ENCODE measurements around the gene MYEOV.

DNA sequence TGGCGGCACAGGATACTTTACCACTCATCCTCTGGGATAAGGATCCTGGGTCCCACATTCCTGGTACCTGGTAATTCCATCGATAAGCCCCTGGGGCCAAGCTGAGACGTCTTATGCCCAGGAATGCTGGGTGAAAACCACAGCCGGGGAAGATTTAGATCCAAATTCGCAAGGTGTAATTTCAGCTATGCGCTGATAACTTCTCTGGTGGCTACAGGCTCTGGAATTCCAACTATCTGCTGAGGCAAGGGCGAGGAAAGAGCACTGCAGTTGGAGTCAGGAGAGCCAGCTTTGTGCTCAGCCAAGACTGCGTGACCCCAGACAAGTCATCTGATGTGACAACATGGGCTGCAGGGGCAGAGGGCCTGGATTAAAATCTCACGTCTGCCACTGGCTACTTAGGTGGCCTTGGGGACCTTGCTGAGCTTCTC, 9.9 kb upstream of the MYEOV start:
- no peak for TF ChIP-seq CTCF (IDR thresholded peaks at IDR 0.05)
- TF ChIP-seq POLR2A (IDR thresholded peaks at IDR 0.05) = no peak

All from lower leg skin (tissue), 3 donors.